ENCODE results near the gene MAL. TPM values are rescaled to one million over a fixed set of nuclear protein-coding genes. Genes with fewer than 3 reads are reported as not detected.

The MAL gene
- not detected in 2 replicates for total RNA-seq (2014; rRNA removed; shearing (Covaris generic))
- polyA plus RNA-seq (2015; cell fraction: cytosol; rRNA removed): 0.84 TPM in 1 of 2 replicates, not detected in the other
- not detected in 2 replicates for polyA plus RNA-seq (2015; cell fraction: nucleus; rRNA removed)

DNA sequence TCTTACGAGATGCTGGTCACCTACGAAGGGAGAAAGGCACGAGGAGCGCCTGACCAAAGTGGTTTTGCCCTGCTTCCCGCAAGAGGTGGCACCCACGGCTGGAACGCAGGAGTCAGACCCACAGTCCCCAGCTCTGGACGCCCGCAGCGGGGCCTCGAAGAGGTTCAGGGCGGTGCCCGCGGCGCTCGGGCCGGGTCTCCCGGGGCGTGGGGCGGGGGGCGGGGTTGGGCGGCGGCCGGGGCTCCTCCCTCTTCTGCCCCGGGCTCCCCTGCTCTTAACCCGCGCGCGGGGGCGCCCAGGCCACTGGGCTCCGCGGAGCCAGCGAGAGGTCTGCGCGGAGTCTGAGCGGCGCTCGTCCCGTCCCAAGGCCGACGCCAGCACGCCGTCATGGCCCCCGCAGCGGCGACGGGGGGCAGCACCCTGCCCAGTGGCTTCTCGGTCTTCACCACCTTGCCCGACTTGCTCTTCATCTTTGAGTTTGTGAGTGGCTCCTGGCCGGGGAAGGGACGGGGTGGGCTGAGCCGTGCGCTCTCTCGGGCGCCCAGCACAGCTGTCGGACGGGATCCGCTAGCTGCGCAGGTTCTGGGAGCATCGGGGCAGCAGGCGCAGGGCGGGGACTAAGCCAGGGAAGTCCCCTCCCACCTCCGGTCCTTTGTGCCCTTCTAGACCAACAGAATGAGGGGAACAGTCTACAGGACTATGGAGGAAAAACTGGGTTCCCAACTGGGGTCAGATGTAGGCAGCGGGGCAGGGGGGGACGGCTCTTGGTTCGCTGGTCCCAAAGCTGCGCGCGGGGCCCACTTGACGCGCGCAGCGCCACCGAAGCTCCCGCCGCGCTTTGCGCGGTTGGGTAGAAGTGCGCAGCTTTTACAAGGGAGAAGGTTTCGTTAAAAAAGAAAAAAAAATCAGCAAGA is at the start of gene MAL:
MAL (plus strand) TSS at position 303 of the 914 bp plus-strand sequence; CDS start at position 388, 85 bp downstream.
- no peak for DNase-seq (ENCODE audit: low read depth, low spot score)
- in situ Hi-C loops (cut with HindIII; ENCODE audit: low pct_unique_long_range_greater_than_20kb, low sequenced_read_pairs): no loop called here

DNA sequence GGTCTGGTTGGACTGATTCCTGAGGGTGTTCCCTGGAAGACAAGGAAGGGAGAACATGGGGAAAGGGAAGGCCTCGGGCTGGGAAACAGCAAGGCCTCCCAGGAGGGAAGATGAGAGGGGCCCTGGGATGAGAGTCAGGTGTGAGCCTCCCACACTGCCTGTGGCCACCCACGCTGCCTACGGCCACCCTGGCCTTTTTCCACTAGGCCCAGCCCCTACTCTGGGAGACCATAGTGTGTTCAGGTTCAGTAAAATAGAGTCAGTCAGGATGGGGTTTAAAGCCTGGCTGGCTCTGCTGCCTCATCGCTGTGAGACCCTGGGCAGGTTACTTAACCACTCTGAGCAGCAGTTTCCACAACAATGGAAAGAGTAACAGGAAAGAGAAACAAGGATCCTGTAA is 47.7 kb upstream of the MAL start:
- in situ Hi-C loops (cut with HindIII; ENCODE audit: low pct_unique_long_range_greater_than_20kb, low sequenced_read_pairs): no loop called here
- DNase-seq (ENCODE audit: low read depth, low spot score): no peak

DNA sequence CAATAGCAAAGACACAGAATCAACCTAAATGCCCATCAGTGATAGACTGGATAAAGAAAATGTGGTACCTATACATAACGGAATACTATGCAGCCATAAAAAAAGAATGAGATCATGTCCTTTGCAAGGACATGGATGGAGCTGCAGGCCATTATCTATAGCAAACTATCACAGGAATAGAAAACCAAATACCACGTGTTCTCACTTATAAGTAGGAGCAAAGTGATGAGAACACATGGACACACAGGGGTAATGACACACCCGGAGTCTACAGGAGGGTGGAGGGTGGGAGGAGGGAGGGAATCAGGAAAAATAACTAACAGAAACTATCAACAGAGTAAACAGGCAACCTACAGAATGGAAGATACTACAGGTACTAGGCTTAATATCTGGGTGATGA is 46.6 kb upstream of the MAL start:
- in situ Hi-C loops (cut with HindIII; ENCODE audit: low pct_unique_long_range_greater_than_20kb, low sequenced_read_pairs): no loop called here
- DNase-seq (ENCODE audit: low read depth, low spot score): no peak

DNA sequence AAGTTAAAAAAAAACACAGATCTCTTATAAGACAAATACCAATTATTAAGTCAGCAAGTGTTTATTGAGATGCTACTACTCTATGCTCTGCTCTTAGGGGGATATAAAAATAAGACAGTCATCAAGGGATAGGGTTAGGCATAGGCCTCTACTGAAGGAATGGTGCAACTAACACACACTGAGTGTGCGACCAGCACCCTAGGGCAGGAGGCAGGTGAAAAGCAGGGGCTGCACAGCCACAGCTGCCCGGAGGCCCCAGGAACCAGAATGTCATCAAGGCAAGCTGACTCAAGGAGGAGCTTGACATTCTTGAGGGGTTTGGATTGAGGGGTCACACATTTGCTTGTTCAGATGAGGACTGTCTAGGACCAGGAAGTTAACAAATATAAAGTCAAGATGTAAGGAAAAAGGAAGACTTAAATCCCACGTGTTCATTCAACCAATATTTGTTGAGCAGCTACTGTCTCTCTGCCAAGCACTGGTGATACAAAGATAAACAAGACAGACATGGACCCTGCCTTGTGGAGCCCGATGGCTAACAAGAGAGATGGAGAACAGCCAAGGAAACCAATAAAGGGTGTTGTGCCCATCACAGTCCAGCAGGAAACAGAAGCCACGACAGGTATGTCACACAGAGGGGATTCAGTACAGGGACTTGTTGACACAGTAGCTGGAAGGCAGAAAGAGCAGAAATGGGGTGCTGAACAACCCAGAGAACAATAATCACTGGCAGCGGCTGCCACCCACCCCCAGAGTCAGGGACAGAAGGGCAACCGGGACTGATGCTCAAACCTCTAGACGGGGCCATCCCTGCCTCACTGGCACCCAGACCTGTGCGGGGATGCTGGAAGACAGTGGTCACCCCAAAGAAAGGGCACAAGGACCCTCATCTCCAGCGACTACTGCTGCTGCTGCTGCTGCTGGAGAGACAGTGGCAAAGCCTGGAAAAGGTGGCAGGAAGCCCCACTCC is 45.8 kb upstream of the MAL start:
- in situ Hi-C loops (cut with HindIII; ENCODE audit: low pct_unique_long_range_greater_than_20kb, low sequenced_read_pairs): no loop called here
- no peak for DNase-seq (ENCODE audit: low read depth, low spot score)

DNA sequence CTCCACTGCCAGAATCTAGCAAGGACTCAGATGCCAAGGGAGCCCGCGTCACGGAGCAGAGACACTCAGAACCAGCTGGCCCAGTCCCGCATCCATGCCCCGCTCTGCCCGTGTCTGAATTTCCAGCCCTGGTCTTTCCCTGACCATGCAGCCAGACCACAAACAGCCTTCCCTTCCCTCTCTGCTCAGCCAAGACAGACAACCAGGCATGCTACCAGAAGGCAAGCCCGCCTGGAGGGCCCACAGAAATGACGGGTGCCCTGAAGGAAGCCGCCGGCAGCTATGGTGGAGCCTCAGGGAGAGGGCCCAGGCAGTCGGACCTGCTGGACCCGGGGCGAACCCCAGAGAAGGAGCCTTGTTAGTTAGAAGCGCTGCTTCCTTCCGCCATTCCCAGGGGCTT is 45.1 kb upstream of the MAL start:
- in situ Hi-C loops (cut with HindIII; ENCODE audit: low pct_unique_long_range_greater_than_20kb, low sequenced_read_pairs): no loop called here

DNA sequence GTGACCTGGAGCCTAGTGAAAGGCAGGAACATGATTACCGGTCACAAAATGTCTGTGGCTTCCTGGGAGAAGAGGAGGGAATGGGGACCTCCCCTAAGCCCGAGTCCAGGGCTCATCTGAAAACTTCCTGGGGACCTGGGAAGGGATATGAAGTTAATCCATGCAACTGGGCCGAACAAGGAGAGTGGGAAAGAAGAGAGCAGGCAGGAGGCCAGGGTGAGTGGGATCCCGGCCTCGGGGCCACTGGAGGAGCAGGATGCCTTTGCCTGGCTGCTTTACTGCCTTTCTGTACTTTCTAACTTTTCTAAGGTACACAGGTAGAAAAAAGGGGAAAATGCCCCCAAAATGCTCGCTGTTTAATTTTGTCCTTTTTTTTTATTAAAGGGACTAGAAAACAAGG is 43.4 kb upstream of the MAL start:
- DNase-seq (ENCODE audit: low read depth, low spot score): no peak
- in situ Hi-C loops (cut with HindIII; ENCODE audit: low pct_unique_long_range_greater_than_20kb, low sequenced_read_pairs): no loop called here

More for the DNA sequence above, 45.1 kb upstream of the MAL start:
- no peak for DNase-seq (ENCODE audit: low read depth, low spot score)

DNA sequence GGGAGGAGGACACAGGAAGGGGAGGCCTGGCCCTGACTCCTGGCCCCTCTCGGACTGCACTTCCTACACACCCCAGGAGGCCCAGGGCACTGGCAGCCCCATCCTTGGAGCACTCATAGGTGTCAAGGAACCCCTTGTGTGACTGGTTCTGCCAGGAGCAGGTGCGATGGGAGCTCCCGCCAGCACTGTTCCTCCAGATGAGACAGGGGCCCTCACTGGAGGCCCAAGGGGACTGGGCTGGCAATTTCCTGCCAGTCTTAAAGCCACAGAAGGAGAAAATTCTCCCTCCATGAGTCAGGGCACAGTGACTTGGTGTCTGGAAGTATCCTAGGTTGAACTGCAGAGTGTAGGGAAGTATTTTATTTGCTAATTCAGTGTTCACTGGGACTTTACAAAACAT is 42.8 kb upstream of the MAL start:
- DNase-seq (ENCODE audit: low read depth, low spot score): no peak
- in situ Hi-C loops (cut with HindIII; ENCODE audit: low pct_unique_long_range_greater_than_20kb, low sequenced_read_pairs): no loop called here

DNA sequence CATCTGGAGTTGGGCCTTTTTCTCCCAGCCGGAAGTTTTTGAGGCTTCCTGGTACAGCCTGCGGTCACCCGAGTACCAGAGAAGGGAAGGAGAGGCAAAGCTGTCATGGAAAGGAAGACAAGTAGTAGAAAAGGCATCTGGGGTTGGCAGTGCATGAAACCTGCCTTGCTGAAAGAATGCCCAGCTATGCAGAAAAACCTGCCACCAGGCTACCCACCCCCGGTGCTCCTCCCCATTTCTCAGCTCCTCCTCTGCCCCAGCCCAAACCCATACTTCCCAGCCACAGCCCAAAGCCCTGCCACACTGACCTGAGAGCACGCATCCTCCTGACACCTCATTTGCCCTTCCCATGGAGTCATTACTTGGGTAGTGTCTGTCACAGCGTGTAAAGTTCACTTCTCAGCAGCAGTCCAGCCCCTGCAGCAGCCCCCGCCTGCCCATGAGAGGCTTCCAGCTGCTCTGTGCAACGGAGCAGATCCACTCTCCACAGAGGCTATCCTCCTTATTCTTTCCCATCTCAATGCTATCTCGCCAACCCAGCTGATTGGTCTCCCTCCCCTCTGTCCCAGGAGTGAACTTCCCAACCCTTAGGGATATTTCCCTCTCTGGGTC is 40.4 kb upstream of the MAL start:
- DNase-seq (ENCODE audit: low read depth, low spot score): no peak
- in situ Hi-C loops (cut with HindIII; ENCODE audit: low pct_unique_long_range_greater_than_20kb, low sequenced_read_pairs): no loop called here

DNA sequence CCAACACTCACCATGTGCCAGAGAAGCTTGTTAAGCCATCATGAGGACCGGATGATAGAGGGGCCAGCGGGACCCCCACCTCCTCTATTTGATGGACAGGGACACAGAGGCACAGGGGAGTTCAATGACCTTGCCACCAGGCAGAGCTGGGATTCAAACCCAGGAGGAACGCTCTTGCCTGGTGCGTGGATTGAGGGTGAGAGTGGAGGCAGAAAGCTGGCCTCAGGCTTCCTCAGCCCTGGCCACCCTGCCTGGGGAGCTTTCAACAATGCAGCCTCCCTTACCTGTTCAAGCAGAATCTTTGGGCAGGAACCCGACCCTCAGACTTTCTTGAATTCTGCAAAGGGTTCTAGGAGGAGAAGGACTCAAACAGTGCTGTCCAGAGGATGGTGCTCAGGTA is 39.9 kb upstream of the MAL start:
- in situ Hi-C loops (cut with HindIII; ENCODE audit: low pct_unique_long_range_greater_than_20kb, low sequenced_read_pairs): no loop called here
- no peak for DNase-seq (ENCODE audit: low read depth, low spot score)

DNA sequence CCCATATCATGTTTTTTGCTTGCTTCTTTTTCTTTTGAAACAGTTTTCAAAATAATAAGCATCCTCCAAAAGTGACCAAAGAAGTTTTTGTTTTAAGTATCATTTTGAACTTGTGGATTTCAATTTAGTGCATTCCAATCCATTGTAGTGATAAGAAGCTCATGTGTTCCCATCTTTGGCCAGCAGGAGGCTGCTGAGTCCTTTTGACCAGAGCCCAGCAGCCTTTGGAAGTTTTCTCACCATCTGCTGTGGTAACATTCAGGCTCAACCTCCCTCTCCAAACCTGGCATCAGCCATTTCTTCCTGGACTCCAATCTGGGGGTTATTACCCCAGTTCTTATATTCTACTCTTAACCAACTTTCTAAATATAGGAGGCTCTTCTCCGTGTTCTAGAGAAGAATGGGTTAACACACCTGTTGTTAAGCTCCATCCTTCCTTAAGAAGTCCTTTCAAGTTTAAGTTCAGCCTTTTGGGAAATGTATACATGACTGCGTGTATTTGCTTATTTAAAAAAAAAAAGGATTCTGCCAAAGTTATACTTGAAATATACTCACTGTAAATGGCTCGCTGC is 39.0 kb upstream of the MAL start:
- in situ Hi-C loops (cut with HindIII; ENCODE audit: low pct_unique_long_range_greater_than_20kb, low sequenced_read_pairs): no loop called here
- DNase-seq (ENCODE audit: low read depth, low spot score): peak; percentile 70

DNA sequence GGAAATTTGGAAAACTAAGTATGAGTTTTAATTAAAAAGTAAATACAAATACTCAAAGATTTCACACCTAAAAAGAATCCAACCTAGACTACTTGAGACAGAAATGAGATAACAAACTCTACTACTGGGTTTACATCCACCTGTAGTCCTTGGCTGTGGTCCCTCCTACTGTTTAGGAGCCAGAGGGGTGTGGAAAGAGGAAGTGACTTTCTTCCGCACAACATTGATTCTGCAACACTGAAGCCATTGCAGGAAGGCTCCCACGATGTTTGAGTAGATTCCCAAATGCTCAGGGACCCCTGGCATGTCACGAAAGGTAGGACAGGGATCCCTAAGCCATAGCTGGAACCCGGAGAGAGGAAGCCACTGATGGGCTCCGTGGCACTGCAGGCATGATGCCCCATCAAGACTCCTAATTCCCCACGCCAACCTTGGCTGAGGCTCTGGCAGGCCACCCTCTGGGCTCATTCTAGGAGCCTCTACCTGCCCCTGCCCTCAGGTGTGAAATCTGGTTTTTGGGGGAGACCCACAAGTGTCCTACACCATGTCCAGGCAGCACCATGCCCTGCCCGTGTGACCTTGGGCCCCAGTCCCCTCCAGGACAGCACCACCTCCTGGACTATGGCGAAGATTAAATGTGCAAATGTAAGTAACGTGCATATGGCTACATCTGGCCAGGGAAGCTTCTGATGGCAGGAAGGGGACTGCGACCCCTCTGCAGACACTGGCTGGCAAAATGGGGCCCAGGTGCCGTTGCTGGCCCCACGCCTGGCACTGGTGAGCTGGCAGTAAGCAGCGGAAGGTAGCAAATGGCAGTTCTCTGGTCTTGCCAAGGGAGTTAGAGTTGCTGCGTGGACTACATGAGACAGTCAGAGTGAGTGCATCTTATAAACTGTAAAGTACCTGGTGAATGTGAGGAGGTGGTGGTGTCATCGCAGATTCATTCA is 38.2 kb upstream of the MAL start:
- DNase-seq (ENCODE audit: low read depth, low spot score): no peak
- in situ Hi-C loops (cut with HindIII; ENCODE audit: low pct_unique_long_range_greater_than_20kb, low sequenced_read_pairs): no loop called here

DNA sequence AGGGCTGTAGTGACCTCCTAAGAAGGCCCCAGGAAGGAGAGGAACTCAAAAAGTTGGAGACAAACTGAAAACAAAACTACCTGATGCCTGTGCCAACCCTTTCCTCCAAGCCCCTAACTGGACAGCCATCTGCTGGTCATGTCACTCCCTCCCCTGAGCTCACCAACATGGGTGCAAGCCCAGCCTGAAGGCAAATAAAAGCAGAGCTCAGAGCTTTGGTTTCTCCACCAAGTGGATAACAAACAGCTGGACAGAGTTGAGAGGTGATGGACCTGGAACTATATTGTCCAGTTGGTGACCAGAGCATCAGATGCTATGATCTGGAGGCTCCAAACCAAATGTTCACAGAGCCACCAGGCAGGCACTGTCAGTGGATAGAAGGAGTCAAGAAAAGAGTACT is 34.6 kb upstream of the MAL start:
- in situ Hi-C loops (cut with HindIII; ENCODE audit: low pct_unique_long_range_greater_than_20kb, low sequenced_read_pairs): no loop called here
- DNase-seq (ENCODE audit: low read depth, low spot score): no peak

DNA sequence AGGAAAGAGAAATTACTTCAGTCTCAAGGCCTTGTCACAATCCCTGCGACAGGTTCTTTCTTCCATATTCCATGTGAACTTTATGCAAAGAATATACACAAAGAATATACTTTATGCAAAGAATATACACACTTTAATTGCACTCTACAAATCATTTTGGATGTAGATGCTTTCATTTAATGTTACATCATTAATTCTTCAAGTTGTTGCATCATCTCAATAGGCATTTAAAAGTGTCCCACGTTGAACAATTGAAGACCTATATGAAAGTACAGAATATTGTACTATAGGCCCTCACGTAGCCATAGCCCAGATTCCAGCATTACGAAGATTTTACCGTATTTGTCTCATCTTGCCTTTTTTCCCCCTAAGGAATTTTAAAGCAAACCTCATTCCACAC is 33.1 kb upstream of the MAL start:
- in situ Hi-C loops (cut with HindIII; ENCODE audit: low pct_unique_long_range_greater_than_20kb, low sequenced_read_pairs): no loop called here
- no peak for DNase-seq (ENCODE audit: low read depth, low spot score)

DNA sequence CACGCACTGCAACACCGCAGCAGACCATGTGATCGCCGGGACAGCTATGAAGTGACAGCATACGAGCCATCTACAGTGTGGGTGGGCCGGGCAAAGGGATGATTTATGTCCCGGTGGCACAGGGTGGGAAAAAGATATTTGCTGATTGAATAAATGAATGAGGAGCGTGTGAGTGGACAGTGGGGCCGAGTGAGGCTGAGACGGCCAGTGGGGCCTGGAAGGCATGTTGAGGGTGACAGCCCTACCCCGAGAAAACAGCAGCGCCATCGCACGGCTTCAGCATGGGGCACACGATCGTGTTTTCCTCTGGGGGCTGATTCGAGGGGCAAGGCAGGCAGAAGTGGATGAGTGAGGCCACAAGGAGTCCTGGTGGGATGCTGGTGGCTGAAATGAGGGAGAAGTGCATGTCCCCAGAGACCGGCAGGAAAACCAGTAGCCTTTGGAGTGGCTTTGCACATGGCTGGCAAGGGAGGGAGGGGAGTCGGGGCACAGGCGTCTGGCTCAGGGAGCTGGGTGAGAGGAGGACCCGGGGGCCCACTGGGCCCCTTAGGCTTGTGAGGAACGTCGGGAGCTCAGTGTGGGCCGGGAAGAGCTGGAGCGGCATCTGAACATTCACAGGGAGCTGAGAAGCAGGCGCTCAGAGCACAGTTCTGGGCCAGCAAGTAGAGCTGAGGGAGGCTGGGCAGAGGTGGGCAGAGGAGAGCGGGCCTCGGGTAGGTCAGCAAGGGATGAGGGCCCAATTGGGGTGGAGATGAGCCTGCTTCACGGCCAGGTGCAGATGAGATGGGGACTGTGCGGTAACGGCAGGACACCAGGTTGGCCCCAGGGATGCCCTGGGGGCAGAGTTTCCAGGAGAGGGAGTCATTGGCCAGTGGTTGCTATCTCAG is 32.1 kb upstream of the MAL start:
- no peak for DNase-seq (ENCODE audit: low read depth, low spot score)
- in situ Hi-C loops (cut with HindIII; ENCODE audit: low pct_unique_long_range_greater_than_20kb, low sequenced_read_pairs): no loop called here

DNA sequence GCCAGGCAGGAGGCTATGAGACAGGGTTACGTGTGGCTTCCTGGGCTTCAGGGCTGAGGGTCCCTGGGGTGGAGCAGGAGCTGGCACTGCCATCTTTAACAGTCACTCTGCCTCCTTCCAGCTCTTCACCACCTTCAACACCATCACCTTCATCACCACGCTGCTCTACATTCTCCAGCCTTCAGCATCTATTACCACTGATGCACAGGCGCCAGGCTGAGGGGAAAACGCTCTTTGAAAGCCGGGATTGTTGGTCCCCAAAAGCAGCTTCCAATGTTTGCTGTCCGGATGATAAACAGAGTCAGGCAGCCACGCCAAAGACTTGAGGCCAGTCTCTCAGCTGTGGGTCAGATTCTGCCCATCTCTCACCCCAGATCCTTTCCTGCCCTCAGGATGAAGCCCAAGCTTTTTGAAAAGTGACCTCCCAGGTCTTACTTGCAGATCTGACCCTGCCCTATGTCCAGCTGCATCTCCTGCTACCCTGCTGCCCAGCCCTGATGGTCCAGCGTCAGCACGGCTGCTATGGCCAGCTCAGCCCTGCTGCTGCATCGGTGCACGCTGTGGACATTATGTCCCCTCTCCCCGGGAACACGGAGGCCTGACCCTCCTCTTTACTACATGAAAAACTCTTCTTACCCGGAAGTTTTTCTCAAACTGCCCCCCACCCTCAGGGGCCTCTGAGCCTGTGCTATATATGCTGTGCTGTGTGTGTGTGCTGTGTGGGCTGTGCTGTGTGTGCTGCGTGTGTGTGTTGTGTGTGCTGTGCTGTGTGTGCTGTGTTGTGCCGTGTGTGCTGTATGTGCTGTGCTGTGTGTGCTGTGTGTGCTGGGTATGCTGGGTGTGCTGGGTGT is 31.2 kb upstream of the MAL start:
- no peak for DNase-seq (ENCODE audit: low read depth, low spot score)
- in situ Hi-C loops (cut with HindIII; ENCODE audit: low pct_unique_long_range_greater_than_20kb, low sequenced_read_pairs): no loop called here
